Endometrial microvascular endothelial cells (primary cell): ENCODE measurements around the gene AADAT. TPM values are rescaled to one million over a fixed set of nuclear protein-coding genes. Genes with fewer than 3 reads are reported as not detected.

Source experiments
- in situ Hi-C: cut with HindIII; loops from 2 replicates; pipeline ENCODE4 v1.10.0; 2017; ENCODE audit warnings: low sequenced_read_pairs, low pct_unique_long_range_greater_than_20kb; ENCODE audit errors: inconsistent ontology term
- total RNA-seq: library from RNA; depleted of rRNA; stranded (reverse); fragments of >200 nt; gene quantifications from one replicate; pipeline ENCODE4 v1.2.3, GENCODE V29; 2015; ENCODE audit errors: inconsistent ontology term

The AADAT gene
- total RNA-seq, 1 donor from 2014 or later: 1.0 TPM

DNA sequence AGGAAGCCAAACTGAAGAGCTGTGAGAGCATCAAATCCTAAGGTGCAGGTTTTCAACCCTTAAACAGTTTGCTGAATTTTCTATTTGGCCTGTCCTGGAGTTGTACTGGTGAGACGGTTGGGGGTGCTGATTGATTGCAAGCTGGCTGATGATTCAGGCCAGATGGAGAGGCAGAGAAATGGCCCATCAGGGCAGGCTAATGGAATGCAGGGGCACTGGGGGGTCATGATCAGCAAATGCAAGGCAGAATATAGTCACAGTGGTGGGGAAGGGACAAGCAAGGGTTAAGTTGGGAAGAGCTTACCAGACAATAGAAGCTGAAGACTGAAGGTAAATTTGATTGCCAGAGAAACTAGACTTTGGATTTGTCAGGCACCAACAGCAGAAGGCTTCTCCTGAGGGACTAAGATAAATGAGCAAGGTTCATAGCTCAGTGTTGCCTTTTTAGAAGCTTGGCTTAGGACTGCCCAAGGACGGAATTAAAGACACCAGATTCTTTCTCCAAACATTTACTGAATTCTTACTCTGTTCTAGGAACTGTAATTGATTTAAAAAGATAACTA is 4.3 kb upstream of the AADAT start:
- in situ Hi-C loops: no loop called here

DNA sequence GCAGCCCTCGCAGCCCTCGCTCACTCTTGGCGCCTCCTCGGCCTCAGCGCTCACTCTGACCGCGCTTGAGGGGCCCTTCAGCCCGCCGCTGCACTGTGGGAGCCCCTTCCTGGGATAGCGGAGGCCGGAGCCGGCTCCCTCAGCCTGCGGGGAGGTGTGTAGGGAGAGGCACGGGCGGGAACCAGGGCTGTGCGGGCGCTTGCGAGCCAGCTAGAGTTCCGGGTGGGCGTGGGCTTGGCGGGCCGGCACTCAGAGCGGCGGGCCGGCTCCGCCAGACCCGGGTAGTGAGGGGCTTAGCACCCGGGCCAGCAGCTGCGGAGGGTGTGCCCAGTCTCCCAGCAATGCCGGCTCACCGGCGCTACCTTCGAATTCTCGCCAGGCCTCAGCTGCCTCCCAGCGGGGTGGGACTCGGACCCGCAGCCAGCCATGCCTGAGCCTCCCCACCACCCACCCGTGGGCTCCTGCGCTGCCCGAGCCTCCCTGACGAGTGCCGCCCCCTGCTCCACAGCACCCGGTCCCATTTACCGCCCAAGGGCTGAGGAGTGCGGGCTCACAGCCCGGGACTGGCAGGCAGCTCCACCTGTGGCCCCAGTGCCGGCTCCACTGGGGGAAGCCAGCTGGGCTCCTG is 1.4 kb upstream of the AADAT start:
- in situ Hi-C loops: no loop called here

DNA sequence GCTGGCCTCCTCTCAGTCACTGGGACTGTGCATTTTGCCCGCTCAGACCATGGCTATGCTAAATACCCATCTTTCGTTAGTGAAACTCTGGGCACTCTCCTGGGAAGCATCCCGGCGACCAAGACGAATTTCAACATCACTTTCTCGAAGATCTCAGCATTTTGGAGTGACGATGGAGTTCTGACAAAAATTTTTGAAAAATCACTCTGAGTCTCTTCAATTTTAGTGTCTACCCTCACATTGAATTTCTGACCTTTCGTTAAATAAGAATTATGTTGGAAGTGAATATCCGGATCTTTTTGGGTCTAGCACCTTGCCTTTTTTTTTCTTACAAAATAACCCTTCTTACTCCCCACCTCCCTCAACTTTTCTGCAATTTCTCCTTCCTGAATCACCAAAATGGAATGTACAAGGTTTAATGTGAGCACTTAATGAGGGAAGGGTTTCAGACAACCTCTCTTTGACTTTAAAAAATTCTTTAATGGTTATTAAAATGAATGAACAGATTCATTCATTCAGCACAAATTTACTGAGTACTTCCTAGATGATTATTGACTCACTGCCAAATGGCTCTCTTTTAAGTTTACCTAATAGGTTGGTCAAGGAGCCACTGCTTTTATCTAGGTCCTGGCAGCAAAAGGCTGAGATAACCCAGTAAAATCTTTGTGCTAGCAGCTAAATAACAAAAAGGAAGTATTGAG is 746 bp upstream of the AADAT start:
- in situ Hi-C loops: no loop called here

DNA sequence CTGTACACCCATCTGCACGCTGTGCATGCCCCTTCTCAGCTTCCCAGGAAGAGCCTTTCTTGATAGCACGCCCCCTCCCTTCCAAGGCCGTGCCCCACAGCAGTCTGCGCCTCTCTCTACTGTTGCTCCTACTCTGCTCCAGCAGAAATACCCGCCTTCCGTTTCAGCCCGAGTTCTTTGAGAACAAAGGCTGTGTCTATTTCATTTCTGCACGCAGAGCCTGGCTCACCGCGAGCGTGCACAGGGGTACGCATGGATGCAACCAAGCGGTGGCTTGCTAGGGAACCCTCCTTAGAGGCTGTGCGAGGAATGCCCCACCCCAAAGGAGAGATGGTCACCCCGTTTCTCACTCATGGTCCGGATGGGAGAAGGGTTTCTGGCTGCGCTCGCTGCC is 485 bp downstream of the AADAT start:
- in situ Hi-C loops: no loop called here

DNA sequence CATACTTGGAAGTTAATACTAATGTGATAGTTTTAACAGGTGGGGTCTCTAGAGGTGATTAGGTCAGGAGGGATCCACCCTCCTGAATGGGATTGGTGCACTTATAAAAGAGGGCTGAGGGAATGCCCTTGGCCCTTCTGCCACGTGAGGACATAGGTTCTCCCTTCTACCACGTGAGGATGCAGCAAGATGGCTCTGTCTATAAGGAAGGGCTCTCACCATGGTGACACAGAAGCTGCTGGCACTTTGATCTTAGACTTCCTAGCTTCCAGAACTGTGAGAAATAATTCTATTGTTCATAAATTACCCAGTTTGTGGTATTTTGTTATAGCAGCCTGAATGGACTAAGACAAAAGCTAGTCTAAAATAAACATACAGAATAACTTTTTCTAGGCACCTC is 1.0 kb downstream of the AADAT start:
- in situ Hi-C loops: no loop called here

DNA sequence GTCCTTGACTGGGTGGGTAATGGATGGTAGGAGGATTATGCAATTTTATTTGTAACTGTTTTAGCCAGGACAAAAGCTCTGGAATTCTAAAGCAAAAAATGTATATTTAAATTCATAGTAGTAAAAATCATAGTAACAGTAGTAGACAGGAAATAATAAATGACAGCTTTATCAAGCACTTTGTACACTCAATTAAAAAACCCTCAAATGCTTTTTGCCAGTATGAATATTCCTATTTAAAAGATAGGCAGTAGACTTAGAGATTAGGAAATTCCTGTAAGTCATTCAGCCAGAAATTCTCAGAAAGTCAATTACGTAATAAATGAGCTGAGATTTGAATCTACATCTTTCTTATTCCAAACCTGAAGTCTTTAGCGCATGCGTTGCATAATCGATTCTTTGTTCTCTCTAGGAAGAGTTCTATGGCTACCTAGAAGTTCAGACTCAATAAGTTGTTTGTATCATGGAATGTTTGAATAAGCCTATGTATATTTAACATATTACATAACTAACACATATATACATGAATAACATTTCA is 2.5 kb downstream of the AADAT start:
- in situ Hi-C loops: no loop called here

DNA sequence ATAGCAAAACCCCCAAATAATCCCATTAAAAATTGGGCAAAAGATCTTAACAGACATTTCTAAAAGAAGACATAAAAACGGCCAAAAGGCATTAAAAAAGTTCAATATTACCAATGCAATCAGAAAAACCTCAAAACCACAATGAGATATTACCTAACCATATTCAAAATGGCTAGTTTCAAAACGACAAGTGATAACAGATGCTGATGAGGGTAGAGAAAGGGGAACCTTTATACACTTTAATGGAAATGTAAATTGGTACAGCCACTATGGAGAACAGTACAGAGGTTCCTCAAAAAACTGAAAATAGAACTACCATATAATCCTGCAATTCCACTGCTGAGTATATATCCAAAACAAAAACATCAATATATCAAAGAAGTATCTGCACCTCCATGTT is 6.2 kb downstream of the AADAT start:
- in situ Hi-C loops: no loop called here

DNA sequence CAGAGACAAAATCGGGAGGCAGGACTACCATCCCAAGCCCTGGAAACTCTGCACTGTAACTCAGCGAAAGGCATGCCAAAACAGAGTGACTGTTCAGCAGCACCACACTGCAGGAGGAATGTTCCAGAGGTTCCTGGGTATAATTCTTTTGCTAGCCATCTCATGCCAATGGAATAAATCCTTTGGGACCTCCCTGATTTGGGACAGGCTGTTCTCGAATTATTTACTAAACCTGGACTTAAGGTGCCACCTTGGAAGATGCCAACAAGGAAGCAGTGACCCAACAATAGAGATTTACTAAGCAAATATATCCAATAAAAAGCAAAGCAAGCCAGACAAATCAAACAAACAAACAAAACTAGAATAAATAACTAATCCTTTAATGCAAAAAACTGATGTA is 9.3 kb downstream of the AADAT start:
- in situ Hi-C loops: no loop called here

DNA sequence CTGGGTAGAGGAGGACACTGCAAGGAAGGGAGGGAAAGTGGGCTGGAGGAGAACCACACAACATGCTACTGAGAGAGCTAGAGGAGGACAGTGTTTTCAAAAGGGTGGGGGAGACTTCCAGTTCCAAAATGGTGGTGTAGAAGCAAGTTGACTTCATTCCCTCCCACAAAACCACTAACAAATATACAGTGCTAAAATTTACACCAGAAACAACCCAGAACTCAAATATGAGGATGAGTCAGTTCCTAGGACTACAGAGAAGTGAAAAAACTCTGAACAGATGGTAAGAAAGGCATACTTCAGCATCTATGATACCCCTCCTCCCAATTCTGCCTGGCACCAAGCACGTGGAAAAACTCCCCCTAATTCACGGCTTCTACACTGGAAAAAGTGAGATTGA is 9.8 kb downstream of the AADAT start:
- in situ Hi-C loops: no loop called here

DNA sequence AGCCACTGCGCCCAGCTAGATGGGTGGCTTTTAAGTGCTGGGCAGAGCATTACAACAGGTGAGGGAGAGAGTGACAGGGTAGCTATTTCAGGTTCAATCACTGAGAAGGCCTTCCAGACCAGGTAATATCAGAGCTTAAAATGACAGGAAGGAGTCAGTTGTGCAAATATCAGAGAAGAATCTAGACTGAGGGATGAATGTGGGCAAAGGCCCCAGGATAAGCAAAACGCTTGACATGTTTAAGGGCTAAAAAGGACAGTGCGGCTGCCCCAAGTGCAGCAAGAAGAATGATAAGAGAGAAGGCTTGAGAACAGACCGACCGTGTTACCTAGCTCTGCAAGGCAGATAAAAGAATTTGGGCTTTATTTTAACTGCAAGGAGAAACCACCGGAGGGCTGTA is 18.6 kb downstream of the AADAT start:
- in situ Hi-C loops: no loop called here

DNA sequence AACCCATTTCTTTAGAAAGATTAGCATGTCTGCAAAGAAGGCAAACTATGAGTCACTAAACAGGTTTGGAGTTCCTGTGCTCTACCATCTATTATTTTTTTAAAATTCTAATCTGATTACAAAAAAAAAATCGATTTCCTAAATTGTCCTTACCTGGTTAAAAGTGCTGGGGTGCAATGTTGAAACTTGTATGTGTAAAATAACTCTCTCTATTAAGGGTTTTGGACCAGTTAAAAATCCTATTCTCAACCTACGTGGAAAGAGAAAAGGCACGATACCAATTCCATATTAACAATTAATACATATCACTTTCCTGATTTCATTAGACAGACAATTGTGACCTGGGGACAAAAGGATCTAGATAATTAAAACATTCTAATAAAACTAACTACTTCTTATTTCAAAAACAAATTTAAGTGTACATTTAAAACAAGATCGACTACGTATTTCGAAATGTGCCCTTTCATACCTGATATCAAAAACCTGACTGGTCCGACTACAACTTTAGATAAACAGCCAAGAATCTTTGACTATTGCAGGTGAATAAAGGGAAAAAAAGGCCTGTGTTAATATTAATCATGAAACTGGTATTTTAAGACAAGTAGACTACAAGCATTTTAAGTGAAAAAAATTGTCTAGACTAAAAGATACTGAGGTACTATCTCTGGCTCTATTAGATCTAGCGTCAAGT is 21.2 kb downstream of the AADAT start:
- in situ Hi-C loops: no loop called here

DNA sequence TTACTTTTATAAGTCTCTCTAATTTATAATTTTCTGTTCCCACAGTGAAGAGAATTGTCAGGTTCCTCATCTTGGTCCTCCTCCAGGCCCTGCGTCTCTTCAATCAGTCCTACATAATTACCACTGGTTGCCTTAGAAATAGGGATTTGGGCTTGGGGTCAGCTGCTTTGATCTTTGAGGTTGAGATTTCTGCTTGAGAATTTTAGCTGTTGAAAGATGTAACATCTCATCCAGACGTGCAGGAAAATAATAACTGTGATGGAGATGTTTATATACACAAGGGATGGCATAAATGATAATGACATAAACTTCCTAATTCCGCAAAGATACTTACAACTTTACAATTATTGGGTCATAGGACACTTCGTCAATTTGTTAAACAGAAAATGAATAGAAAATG is 30.3 kb downstream of the AADAT start:
- in situ Hi-C loops: no loop called here

DNA sequence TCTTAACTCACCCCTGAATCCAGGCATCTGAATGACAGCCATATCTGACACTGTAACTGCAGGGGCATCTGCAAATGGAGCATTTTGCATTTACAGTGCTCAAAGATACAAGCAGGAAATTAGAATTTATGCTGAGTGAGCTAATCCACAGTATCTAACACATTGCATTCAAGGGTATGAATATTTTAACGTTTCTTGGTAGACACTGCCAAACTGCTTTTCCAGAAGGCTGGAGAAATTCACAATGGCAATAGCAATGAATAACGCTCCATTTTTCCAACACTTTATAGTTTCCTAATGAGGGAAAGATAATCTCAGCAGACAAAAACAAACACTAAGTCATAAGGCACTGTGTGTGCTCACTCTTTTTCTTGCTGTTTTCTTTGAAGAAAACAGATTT is 30.9 kb downstream of the AADAT start:
- in situ Hi-C loops: no loop called here

DNA sequence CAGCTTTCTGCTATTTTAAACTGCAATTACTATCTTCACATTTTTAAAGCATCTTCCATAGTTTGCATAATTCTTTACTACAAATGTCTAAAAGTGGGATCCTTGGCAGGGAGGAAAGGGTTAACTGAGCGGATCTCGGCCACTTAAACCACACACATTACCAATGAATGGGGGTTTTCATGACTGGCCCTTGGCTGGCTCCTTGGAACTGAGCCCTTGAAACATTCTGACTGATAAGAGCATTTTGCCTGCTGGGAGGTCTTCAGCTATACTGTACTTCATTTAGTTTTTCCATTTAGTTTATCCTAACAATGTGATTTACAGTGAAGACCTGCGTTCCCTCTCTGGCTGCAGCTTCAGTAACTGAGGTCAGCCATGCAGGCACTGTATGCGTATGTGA is 31.9 kb downstream of the AADAT start:
- in situ Hi-C loops: no loop called here

DNA sequence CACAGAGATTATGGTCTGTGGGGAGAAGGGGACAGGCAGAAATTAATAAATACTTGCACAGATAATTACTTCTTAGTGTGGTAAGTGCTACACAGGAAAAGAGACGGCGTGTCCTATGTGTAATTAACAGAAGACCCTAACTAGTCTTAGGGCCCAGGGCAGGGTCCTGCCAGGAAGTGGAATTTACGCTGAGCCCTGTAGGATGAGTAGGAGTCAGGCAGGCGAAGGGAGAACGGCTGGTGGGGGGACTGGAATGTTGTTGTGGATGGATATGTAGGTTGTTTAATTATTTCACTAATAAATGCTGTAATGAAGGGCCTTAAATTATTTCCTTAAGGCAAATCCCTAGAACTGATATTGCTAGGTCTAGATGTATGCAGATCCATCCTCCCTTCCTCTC is 36.8 kb downstream of the AADAT start:
- in situ Hi-C loops: no loop called here

DNA sequence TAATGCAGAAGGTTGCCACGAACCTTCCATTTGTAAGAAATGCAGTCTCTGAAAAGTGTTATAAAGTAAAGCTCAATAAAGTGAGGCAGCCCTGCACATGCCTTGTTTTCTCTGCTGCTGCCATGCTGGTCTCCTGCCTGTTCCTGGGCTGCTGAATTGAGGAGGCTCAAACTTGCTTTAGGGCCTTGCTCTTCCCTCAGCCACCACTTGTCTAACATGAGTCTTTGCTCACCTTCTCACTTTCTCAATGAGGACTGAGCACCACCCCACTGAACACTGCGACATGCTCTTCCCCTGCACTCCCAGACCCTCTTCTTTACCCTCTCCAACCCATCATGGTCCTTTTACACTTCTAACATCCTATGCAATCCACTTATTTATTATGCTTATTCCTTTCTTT is 38.4 kb downstream of the AADAT start:
- in situ Hi-C loops: no loop called here

DNA sequence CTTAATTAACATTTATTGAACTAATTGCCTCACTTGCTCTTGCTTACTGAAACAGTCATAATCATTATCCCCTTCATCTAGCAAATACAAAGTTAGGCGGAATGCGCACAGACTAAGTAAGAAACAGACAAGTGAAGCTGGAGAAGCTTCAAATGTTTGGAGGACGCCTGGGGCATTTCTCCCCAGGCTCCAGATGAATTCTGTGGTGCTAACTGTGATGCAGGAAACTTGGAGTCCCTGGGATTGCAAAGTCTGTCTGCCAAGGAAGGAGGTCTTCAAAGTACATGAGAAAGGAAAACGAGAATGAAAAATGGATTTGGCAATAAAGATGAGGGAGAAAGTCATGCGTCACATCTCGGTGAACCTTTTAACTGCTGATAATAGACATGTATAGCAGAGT is 40.0 kb downstream of the AADAT start:
- in situ Hi-C loops: loop anchor here (25.0 kb wide), 1 partner anchor 237 kb away; no protein-coding TSS in a partner anchor

DNA sequence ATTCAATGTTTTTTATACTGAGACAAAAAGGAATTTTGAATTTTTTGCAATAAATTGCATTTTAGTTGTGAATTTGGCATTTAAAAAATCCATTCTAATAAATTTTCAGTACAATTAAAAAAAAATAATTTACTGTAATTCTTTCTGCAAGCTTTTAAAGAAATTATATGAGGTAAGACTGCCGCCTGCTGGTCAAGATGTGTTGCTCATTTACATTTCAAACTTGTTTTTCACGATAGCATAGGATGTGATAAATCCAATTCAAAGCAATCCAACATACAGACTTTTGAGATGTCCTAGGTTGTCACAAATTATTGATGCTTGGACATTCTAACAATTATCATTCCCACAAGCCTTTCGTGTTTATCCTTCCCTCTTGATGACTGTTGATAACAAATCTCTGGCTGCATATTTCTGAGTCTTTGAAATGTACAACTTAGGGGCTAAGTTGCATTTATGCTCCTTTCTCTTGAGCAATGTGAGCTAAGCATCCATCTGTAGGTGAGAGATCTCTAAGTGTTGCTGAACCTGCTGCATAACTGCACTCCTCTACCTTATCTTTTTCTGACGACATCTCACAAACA is 41.9 kb downstream of the AADAT start:
- in situ Hi-C loops: loop anchor here (25.0 kb wide), 1 partner anchor 236 kb away; no protein-coding TSS in a partner anchor

DNA sequence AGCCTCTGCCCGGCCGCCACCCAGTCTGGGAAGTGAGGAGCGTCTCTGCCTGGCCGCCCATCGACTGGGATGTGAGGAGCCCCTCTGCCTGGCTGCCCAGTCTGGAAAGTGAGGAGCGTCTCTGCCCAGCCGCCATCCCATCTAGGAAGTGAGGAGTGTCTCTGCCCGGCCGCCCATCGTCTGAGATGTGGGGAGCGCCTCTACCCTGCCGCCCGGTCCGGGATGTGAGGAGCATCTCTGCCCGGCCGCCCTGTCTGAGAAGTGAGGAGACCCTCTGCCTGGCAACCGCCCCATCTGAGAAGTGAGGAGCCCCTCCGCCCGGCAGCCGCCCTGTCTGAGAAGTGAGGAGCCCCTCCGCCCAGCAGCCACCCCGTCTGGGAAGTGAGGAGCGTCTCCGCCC is 43.6 kb downstream of the AADAT start:
- in situ Hi-C loops: loop anchor here (25.0 kb wide), 1 partner anchor 234 kb away; no protein-coding TSS in a partner anchor
